Measurements from ENCODE around the gene EPB41L3. TPM values are rescaled to one million over a fixed set of nuclear protein-coding genes. Genes with fewer than 3 reads are reported as not detected.

The EPB41L3 gene
- total RNA-seq, 1 experiment from 2014 or later, result 16.1 TPM

DNA sequence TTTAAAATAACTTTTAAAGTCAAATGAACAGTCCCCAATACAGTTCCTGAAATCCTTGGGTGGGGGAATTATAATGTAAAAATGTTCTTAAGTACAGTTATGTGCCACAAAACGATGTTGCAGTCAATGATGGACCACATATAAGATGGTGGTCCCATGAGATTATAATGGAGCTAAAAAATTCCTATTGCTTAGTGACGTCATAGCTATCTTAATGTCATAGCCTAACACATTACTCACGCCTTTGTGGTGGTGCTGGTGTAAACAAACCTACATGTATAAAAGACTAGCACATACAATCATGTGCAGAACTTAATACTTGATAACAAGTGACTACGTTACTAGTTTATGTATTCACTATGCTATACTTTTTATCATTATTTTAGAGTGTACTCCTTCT is 109.4 kb downstream of the EPB41L3 start:
- WGBS (ENCODE audit: extremely low coverage, insufficient read length, low lambda C conversion rate), result no CpG with 5 or more reads among the region's 4 CpGs

More for the DNA sequence above, 109.4 kb downstream of the EPB41L3 start:
- no peak overlapping the region for H3K27ac ChIP-seq (ENCODE audit: insufficient read length, low read depth, low read length)
- H4K91ac ChIP-seq (ENCODE audit: insufficient read length, low read depth, low read length), result no peak overlapping the region
- H3K27me3 Mint-ChIP-seq (ENCODE audit: low read depth), result no peaks in the 10 kb centered on the region
- no peak overlapping the region for H2BK15ac ChIP-seq (ENCODE audit: low read depth, low read length)
- no peak overlapping the region for H3K9ac ChIP-seq (ENCODE audit: extremely low read depth, insufficient read length, low read length)
- no peak overlapping the region for H3K56ac ChIP-seq (ENCODE audit: insufficient read length, low read depth, low read length)
- no peak overlapping the region for H3T11ph ChIP-seq (ENCODE audit: low read length)
- no peak overlapping the region for H2BK20ac ChIP-seq (ENCODE audit: low read depth, low read length, poor library complexity, severe bottlenecking)
- H3K27me3 ChIP-seq (ENCODE audit: insufficient read depth, low read length), result no peaks in the 10 kb centered on the region
- no peak overlapping the region for H2BK5ac ChIP-seq (ENCODE audit: insufficient read length, low read length)
- TF ChIP-seq, protein P1, sequence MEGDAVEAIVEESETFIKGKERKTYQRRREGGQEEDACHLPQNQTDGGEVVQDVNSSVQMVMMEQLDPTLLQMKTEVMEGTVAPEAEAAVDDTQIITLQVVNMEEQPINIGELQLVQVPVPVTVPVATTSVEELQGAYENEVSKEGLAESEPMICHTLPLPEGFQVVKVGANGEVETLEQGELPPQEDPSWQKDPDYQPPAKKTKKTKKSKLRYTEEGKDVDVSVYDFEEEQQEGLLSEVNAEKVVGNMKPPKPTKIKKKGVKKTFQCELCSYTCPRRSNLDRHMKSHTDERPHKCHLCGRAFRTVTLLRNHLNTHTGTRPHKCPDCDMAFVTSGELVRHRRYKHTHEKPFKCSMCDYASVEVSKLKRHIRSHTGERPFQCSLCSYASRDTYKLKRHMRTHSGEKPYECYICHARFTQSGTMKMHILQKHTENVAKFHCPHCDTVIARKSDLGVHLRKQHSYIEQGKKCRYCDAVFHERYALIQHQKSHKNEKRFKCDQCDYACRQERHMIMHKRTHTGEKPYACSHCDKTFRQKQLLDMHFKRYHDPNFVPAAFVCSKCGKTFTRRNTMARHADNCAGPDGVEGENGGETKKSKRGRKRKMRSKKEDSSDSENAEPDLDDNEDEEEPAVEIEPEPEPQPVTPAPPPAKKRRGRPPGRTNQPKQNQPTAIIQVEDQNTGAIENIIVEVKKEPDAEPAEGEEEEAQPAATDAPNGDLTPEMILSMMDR (conservative IDR thresholded peaks at IDR 0.05), result no peak
- H3K4me3 Mint-ChIP-seq, result no peak overlapping the region
- H2AFZ ChIP-seq (ENCODE audit: low read length), result no peak overlapping the region
- no peaks in the 10 kb centered on the region for H3K4me1 ChIP-seq (ENCODE audit: insufficient read depth, low read length)
- no peak overlapping the region for H2BK12ac ChIP-seq (ENCODE audit: insufficient read length, low read depth, low read length)
- no peak overlapping the region for H3K14ac ChIP-seq (ENCODE audit: insufficient read depth, low read length)
- H2AK5ac ChIP-seq (ENCODE audit: insufficient read length, low read length), result no peak overlapping the region
- no peak overlapping the region for H4K5ac ChIP-seq (ENCODE audit: insufficient read length, low read depth, low read length)
- H3K4ac ChIP-seq (ENCODE audit: low read depth, low read length), result no peak overlapping the region
- no peak overlapping the region for H3K27ac Mint-ChIP-seq
- H3K4me2 ChIP-seq (ENCODE audit: insufficient read depth, insufficient read length, low read length), result no peak overlapping the region
- H3K36me3 Mint-ChIP-seq (ENCODE audit: insufficient read depth in 1 of 3, low read depth in 3 of 3), result no peaks in the 10 kb centered on the region
- H4K20me1 ChIP-seq (ENCODE audit: control insufficient read depth, insufficient read depth, insufficient read length), result no peaks in the 10 kb centered on the region
- H3K9me3 ChIP-seq (ENCODE audit: control insufficient read depth, low read depth, low read length), result no peaks in the 10 kb centered on the region
- H3K79me2 ChIP-seq (ENCODE audit: insufficient read depth, low read length), result no peaks in the 10 kb centered on the region
- H3K18ac ChIP-seq (ENCODE audit: insufficient read length, low read depth, low read length), result no peak overlapping the region
- H3K23me2 ChIP-seq (ENCODE audit: insufficient read length, low read depth, low read length, poor library complexity, severe bottlenecking), result no peaks in the 10 kb centered on the region
- H3K9me3 Mint-ChIP-seq, result no peaks in the 10 kb centered on the region
- H3K79me1 ChIP-seq (ENCODE audit: insufficient read depth, low read depth, low read length, poor library complexity, severe bottlenecking), result no peaks in the 10 kb centered on the region
- H4K8ac ChIP-seq (replicated peaks; ENCODE audit: insufficient read length, low read depth, low read length), result no peak overlapping the region
- H3K23ac ChIP-seq (ENCODE audit: insufficient read length, low read depth, low read length), result no peak overlapping the region
- H2BK120ac ChIP-seq (ENCODE audit: low read depth, low read length, poor library complexity, severe bottlenecking), result no peak overlapping the region
- no peak for DNase-seq
- peaks cover 0 to 3% of the 10 kb centered on the region in 2 experiments; a peak in 1 of 4 replicates for H3K4me1 Mint-ChIP-seq

Data from H9 (cell line).